GM19193 (cell line): ENCODE measurements around the gene DLGAP4.

Experiments used
- POLR2A ChIP-seq: IDR thresholded peaks from 4 replicates; pipeline ENCODE4 v1.6.1; 2011; ENCODE audit not compliant: insufficient read depth, insufficient read length; ENCODE audit errors: extremely low read depth

DLGAP4 gene

DNA sequence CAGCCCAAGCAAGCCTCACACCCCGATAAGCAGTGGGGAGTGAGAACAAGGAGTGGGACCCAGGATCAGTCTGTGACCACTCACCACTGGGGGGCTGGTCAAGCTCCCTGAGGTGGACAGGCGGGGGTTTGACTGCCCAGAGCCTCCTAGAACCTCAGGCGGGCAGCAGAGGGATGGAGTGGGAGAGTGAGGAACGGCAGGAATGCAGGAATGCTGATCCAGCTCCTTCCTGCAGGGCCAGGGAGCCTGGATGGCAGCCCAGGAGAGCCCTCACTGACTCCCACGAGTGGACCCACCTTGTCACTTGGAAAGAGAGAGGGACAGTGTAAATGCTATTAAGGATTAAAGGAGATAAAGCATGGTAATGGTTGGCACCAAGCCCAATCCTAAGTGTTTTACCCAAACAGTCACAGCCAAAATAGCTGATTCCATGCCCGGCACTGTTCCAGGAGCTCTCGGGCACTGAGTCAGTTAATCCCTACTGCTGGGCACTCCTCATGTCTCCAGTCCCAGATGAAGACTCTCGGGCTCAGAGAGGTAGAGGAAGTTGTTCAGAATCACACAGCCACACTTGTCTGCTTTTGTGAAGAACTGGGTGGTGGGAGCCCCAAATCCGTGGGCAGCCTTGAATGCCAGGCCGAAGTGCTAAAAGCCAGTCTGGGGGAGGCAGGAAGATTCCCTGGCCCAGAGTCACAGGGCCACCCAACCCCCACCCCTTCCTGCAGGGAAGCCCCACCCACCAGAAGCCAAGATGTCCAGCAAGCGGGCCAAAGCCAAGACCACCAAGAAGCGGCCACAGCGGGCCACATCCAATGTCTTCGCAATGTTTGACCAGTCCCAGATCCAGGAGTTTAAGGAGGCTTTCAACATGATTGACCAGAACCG lies 238.2 kb downstream of the DLGAP4 start:
- no peak for TF ChIP-seq POLR2A

DNA sequence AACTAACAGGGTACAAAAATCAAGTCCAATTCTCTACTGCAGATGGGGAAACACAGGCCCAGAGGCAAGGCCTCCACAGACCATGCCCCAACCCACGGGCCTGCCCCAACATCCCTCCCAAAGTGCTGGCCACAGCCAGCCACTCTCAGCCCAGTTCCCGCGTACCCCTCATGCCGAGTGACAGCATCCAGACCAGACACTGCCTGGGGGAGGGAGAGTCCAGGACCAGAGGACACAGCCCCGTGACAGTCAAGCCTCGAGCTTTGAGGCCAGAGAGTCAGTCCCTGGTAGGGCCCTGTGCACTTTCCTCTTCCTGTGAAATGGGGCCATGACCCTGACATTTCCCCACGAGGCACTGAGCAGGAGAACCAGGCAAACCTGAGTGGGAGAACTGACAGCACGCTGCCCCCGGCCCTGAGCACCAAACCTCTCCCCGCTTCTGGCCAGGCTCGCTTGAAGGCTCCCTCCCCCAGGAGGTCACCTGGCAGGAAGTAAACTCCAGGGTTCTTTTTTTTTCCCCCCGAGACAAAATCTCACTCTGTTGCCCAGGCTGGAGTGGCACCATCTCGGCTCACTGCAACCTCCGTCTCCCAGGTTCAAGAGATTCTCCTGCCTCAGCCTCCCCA lies 240.1 kb downstream of the DLGAP4 start:
- TF ChIP-seq POLR2A = no peak

DNA sequence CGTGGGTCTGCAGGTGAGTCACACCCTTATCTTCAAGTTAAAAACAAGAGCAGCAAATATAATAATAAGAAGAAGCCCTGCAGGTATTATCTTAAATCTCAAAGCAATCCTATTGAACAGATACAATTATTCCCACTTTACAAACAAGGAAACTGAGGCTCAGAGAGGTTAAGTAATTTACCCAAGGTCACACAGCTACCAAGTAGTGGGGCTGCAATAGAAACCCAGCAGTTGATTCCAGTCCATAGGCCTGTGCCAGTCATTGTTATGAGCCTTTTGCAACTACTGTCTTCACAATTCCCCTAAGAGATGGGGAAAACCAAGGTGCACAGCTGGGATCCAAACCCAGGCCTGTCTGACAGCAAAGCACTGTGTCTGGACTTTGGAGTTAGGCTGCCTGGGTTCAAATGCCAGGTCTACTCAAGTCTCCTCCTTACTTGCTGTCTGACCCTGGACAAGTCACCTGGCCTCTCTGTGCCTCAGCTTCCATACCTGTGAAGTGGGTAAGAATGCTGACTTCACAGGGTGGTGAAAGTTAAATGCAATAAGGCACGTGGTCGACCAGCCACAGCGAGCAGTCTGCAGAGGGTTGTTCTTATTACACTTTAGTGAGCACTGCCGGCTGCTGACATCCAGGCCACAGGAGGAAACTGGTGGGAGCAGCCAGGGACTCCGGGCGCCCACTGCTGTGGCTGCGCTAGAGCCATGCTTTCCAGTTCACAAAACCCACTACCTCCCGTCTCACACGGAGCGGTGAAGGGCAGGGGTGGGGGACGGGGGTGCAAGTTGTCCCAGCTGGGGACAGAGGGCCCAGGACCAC lies 241.3 kb downstream of the DLGAP4 start:
- TF ChIP-seq POLR2A = no peak

DNA sequence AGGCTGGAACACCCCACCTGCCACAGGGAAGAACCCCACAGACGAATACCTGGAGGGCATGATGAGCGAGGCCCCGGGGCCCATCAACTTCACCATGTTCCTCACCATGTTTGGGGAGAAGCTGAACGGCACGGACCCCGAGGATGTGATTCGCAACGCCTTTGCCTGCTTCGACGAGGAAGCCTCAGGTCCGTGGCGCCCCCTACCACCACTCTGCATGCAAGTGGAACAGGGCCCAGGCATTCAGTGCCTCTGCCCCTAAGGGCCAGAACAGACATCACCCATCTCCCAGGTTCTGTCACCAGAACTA lies 241.8 kb downstream of the DLGAP4 start:
- no peak for TF ChIP-seq POLR2A

DNA sequence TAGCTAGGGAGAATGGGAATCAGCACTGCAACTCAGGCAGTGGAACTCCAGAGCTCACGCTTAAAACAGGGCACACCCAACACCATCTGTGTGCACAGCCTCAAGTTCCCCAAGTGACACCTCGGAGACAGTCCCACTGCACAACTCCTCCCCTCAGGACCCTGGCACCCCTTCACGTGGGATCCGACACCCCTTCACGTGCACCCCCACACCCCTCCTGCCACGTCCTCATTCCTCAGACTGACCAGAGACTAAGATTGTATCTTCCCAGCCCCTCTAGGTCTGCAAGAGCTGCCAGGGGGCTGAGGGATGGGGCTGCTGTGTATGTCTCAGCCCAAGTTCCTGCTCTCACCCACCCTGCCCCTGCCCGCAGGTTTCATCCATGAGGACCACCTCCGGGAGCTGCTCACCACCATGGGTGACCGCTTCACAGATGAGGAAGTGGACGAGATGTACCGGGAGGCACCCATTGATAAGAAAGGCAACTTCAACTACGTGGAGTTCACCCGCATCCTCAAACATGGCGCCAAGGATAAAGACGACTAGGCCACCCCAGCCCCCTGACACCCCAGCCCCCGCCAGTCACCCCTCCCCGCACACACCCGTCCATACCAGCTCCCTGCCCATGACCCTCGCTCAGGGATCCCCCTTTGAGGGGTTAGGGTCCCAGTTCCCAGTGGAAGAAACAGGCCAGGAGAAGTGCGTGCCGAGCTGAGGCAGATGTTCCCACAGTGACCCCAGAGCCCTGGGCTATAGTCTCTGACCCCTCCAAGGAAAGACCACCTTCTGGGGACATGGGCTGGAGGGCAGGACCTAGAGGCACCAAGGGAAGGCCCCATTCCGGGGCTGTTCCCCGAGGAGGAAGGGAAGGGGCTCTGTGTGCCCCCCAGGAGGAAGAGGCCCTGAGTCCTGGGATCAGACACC lies 242.8 kb downstream of the DLGAP4 start:
- no peak for TF ChIP-seq POLR2A

DNA sequence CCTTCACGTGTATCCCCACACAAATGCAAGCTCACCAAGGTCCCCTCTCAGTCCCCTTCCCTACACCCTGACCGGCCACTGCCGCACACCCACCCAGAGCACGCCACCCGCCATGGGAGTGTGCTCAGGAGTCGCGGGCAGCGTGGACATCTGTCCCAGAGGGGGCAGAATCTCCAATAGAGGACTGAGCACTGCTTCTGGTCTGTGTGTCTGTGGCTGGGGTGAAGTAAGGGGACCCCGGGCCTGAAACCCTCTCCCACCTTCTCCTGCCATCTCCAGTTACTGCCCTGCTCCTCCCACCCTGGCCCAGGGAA lies 243.4 kb downstream of the DLGAP4 start:
- TF ChIP-seq POLR2A = no peak

DNA sequence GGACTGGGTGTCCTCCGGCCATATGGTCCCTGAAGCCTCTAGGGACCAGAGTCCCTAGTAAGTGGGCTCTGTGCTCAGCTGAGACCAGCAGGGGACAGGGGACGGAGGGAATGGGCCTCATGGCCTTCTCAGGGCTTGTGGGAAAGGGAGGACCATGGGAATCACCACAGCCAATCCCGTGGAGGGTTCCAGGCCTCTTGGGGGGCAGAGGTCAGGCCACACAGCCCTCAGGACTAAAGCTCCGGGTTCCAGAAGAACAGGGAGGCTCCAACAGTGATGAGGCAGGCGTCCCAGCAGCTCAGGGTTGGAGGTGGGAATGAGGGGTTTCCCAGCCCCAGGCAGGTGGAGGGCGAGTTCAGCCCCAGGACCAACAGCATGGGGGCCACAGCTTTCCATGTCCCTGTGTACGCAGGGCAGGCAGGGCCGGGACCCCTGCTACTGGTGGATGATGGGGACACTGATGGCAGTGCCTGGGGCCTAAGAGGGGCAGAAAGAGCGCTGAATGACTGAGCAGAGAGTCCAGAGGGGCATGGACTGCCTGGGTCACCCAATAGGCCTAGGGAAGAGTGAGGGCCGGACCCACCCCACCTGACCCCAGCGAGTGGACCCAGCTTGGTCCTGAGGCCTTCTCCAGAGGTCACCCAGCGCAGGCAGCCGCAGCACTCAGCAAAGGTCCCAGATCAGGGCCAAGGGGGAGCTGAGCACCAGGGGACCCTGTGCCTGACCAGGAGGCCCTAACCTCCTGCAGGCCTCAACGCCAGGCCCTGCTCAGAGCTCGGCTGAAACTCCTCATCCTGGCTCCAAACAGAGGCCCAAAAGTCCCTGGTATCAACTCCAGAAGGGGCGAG lies 244.0 kb downstream of the DLGAP4 start:
- no peak for TF ChIP-seq POLR2A

DNA sequence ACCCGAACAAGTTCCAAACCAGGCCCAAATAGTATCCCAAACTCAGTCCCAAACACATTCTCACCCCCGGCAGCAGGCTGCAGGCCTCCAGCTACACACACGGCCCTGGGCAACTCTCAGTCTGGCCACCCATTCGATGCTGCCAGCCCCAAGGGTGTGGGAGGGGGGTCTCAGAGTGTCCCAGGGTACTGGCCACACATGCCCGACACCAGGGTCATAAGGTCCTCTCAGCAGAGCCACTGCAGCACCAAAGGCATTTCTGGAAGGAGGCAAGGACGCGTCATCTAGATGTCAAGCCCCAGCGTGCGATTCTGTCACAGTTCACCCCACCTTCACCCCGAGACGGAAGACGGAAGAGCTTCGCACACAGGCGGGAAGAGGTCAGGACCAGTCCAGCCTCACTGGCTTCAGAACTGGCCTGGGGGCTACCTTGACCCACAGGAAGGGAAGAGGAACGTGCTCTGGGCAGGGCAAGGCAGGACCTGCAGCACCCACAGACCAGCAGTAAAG lies 244.7 kb downstream of the DLGAP4 start:
- no peak for TF ChIP-seq POLR2A

DNA sequence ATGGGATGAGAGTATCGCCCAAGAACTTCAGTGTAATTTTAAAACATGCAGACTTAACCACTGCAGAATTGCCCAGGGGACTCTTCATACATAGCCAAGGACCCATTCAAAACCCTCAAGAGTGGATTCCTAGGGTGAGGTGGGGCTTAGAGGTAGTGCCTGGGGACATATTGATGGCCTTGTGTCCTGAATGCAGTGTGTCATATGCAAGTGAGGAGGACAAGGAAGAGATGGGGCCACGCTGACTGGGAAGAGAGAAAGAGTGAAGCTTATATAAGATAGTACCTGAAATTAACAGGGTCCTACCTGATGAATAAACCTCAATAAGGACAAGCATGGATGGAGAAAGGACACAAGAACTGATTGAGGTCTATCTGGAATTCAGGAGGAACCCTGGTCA lies 249.1 kb downstream of the DLGAP4 start:
- no peak for TF ChIP-seq POLR2A

DNA sequence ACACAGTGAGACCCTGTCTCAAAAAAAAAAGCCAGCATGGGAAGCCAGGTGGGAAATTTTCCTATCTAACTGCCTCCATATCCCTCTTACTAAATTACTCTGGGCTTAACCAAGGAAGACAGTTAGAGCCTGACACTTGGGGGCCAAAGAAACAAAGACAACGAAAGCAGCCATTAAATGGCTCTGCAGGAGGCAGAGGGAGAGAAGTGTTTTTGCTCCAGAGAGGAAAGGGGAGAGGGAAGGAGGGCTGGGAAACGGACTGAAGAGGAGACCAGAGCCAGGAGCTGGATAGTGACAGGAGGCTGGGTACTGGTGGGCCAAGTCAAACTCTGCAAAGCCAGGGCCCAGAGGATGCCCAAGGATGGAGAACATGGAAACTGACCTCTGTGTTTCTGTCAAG lies 256.6 kb downstream of the DLGAP4 start:
- TF ChIP-seq POLR2A = no peak

DNA sequence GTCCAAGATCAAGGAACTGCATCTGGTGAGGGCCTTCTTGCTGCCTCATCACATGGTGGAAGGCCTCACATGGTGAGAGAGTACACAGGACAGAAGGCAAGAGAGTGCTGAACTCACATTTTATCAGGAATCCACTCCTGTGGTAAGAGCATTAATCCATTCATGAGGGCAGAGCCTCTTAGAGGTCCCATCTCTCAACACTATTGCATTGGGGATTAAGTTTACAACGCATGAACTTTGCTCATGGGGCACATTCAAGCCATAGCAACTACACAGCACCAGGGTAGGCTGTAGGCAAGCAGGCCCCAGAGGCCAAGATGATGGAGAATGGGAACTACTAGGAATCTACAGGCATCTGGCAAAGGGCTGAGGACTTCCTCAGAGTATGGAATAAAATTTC lies 257.2 kb downstream of the DLGAP4 start:
- no peak for TF ChIP-seq POLR2A

DNA sequence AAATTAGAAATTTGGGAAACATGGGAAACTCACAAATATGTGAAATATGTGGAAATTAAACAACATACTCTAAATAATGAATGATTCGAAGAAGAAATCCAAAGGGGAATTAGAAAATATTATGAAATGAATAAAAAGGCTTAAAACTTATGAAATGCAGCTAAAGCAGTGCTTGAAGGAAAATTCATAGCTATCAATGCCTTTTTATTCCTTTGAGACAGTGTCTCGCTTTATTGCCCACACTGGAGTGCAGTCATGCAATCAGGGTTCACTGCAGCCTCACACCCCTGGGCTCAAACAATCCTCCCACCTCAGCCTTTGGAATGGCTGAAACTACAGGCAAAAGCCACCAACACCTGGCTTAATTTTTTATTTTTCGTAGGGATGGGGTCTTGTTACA lies 259.4 kb downstream of the DLGAP4 start:
- no peak for TF ChIP-seq POLR2A

DNA sequence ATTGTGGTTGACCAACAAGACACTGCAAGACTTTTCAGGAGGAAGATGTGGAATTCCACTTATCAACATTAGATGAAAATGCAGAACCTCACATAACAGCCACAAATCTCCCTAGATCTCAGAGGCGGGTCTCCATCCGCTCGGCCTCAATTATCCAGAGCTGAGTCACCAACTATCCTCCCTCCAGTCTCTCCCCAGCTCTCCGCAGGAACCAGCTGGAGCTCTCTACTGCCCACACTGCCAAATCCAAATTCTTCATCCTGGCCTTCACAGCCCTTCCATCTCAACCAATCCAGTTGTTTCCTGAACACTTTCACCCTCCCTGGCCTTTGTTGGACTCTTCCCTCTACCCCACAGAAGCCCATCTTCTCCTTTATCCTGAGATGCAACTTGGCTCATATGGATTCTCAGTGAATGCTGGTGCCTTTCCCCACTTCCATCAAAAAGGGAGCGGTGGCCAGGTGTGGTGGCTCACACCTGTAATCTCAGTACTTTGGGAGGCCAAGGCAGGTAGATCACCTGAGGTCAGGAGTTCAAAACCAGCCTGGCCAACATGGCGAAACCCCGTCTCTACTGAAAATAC lies 263.8 kb downstream of the DLGAP4 start:
- TF ChIP-seq POLR2A = no peak
